ENCODE data around the gene TRPM1.

The TRPM1 gene

DNA sequence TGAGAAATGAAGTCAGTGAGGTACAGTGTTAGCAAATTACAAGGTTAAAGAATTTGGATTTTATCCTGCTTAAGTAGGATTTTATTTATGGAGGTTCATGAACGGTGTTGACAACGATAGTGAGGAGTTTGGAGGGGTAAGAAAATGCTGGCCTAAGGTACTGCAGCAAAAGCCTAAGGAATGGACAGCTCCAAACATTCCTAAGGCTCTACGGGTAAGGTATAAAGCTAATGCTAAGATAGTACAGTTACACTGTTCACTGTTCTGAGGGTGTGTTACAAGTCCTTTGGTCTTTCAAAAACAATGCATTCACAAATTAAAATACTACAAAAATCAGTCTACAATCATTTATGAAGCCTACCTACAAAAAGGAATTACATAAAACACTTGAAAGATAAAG is 117.4 kb downstream of the TRPM1 start:
- in situ Hi-C loops (cut with HindIII; ENCODE audit: low sequenced_read_pairs): no loop called here
- no peak for DNase-seq (ENCODE audit: low read depth)
- H3K4me3 ChIP-seq (ENCODE audit: low read depth, low read length): no peak overlapping the region
- TF ChIP-seq CTCF (IDR thresholded peaks at IDR 0.05; ENCODE audit: low read depth, low read length, missing control alignments): no peak

GRCh38 chr15:30979457-30979856 is 122.1 kb downstream of the TRPM1 start:
- no peak for DNase-seq (ENCODE audit: low read depth)
- H3K4me3 ChIP-seq (ENCODE audit: low read depth, low read length): no peak overlapping the region
- TF ChIP-seq CTCF (IDR thresholded peaks at IDR 0.05; ENCODE audit: low read depth, low read length, missing control alignments): no peak
- in situ Hi-C loops (cut with HindIII; ENCODE audit: low sequenced_read_pairs): no loop called here

DNA sequence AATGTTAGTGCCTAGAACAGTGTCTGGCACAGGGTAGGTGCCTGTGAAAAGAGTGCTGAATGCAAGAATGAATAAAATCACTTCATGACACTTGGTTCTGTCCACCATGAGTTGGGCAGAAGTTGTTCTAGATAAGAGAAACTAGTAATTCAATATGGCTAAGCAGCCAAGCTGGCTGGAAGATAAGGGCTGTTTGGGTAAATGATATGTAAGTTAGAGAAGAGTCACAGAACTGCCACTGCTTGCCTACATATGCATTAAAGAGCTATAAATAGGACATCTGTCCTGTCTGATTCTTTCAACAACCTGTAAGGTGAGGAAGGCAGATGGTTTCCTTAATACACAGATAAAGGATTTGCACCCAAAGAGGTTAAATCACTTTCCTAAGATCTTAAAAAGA is 123.2 kb downstream of the TRPM1 start:
- in situ Hi-C loops (cut with HindIII; ENCODE audit: low sequenced_read_pairs): no loop called here
- no peak for DNase-seq (ENCODE audit: low read depth)
- no peak overlapping the region for H3K4me3 ChIP-seq (ENCODE audit: low read depth, low read length)
- TF ChIP-seq CTCF (IDR thresholded peaks at IDR 0.05; ENCODE audit: low read depth, low read length, missing control alignments): no peak

GRCh38 chr15:30974112-30974511 is 127.4 kb downstream of the TRPM1 start:
- DNase-seq (ENCODE audit: low read depth): no peak
- no peak for TF ChIP-seq CTCF (IDR thresholded peaks at IDR 0.05; ENCODE audit: low read depth, low read length, missing control alignments)
- H3K4me3 ChIP-seq (ENCODE audit: low read depth, low read length): no peak overlapping the region
- in situ Hi-C loops (cut with HindIII; ENCODE audit: low sequenced_read_pairs): loop anchor here (5.0 kb wide), 1 partner anchor 72 kb away; the partner anchor contains the start of gene FAN1

- H3K4me3 ChIP-seq (ENCODE audit: low read depth, low read length): no peak overlapping the region
- no peak for TF ChIP-seq CTCF (IDR thresholded peaks at IDR 0.05; ENCODE audit: low read depth, low read length, missing control alignments)
- in situ Hi-C loops (cut with HindIII; ENCODE audit: low sequenced_read_pairs): loop anchor here (5.0 kb wide), 1 partner anchor 71 kb away; the partner anchor contains the start of gene FAN1
Measured at GRCh38 chr15:30973379-30973778, 128.1 kb downstream of the TRPM1 start.

DNA sequence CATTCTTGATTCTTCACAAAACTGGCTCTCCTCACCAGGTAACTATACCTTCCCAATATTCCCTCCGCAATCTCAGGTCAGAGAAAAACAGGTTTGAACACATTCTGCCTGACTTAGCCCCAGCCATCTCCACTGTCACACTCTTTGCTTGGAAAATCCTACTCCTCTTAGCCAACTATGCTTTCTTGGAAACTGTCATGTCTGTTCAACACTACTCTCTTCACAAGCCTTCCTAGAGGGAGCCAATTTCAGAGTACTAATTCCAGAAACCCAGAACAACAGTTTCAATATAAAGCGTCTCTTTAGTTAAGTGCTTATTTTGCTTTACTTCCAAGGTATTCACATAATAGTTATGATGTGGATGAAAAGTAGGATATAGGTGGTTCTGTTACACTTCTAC is 131.8 kb downstream of the TRPM1 start:
- H3K4me3 ChIP-seq (ENCODE audit: low read depth, low read length): no peak overlapping the region
- no peak for TF ChIP-seq CTCF (IDR thresholded peaks at IDR 0.05; ENCODE audit: low read depth, low read length, missing control alignments)
- in situ Hi-C loops (cut with HindIII; ENCODE audit: low sequenced_read_pairs): loop anchor here (5.0 kb wide), 1 partner anchor 67 kb away; the partner anchor contains the start of gene FAN1
- DNase-seq (ENCODE audit: low read depth): no peak

More at GRCh38 chr15:30973379-30973778, 128.1 kb downstream of the TRPM1 start:
- DNase-seq (ENCODE audit: low read depth): no peak

GRCh38 chr15:30963681-30964080 is 137.8 kb downstream of the TRPM1 start:
- in situ Hi-C loops (cut with HindIII; ENCODE audit: low sequenced_read_pairs): no loop called here

More at GRCh38 chr15:30963681-30964080, 137.8 kb downstream of the TRPM1 start:
- no peak for TF ChIP-seq CTCF (IDR thresholded peaks at IDR 0.05; ENCODE audit: low read depth, low read length, missing control alignments)
- DNase-seq (ENCODE audit: low read depth): no peak
- no peak overlapping the region for H3K4me3 ChIP-seq (ENCODE audit: low read depth, low read length)

Data from astrocyte of the cerebellum (primary cell).